Kidney epithelial cell (primary cell): ENCODE data around the gene LCE1A. TPM values are rescaled to one million over a fixed set of nuclear protein-coding genes. Genes with fewer than 3 reads are reported as not detected.
A peak's percentile ranks its signal among the peaks of the same experiment; 100 is the strongest.

Experiments
- DNase-seq: peaks from one replicate; pipeline ENCODE4 v3.0.0-alpha.2; 2010; ENCODE audit warnings: low read depth
- H3K27me3 ChIP-seq: 2 replicates; pipeline ENCODE4 v1.6.0; 2011; ENCODE audit warnings: low read length; ENCODE audit not compliant: control insufficient read depth, insufficient read depth
- H3K36me3 ChIP-seq: 2 replicates; pipeline ENCODE4 v1.5.1; 2011; ENCODE audit warnings: low read length; ENCODE audit not compliant: control insufficient read depth, insufficient read depth
- H3K4me3 ChIP-seq: 2 replicates; pipeline ENCODE4 v1.5.1; 2011; ENCODE audit warnings: low read depth, mild to moderate bottlenecking, control low read depth, low read length
- total RNA-seq: library from RNA; depleted of rRNA; stranded (reverse); fragments of >200 nt; gene quantifications from 2 replicates; pipeline ENCODE4 v1.2.3, GENCODE V29; 2015
- TF ChIP-seq, protein P1 (sequence below): IDR thresholded peaks from 2 replicates; pipeline ENCODE4 v1.5.1; 2011; ENCODE audit warnings: mild to moderate bottlenecking, moderate library complexity, low read length, control low read depth, inconsistent platforms; ENCODE audit not compliant: insufficient read depth, poor library complexity, severe bottlenecking

The LCE1A gene
- total RNA-seq, 1 donor from 2014 or later = not detected

DNA sequence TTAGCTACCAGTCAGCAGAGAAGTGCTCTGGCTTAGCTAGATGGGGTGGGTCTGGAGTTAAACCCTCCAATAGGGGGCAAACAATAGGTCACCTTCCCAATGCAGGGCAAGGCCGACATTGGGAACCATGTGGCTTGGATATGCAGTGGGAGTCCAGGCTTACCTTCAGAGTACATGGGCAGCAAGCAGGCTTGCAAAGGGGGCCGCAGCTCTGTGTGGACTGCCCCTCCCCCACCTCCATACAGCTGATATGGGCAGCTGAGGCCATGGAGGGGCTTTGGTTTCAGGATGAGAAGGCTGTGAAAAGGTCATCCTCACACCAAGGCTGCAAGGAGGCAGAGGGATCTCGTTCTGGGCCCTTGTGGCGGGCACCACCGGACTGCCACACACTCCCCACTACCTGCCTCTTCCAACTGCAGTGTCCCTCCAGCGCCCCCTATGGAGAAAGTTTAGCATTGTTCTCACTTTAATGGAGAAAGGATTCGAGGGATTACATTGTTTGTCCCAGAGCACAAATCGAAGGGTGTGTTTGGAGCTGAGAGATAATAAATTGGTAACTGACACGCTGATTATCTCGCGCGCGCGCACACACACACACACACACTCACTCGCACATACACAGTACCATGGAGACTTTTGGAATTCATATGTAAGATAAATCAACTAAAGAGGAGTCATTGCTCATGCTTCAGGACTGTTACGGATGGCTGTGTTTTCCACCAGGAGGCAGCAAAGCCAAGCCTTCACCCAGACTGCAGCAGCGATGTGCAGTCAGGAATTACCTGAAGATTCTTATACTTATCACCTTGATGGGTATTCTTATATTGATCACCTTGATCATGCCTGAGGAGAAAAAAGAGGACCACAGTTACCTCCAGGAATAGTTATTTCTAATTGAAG, 43.8 kb downstream of the LCE1A start:
- TF ChIP-seq, protein P1, sequence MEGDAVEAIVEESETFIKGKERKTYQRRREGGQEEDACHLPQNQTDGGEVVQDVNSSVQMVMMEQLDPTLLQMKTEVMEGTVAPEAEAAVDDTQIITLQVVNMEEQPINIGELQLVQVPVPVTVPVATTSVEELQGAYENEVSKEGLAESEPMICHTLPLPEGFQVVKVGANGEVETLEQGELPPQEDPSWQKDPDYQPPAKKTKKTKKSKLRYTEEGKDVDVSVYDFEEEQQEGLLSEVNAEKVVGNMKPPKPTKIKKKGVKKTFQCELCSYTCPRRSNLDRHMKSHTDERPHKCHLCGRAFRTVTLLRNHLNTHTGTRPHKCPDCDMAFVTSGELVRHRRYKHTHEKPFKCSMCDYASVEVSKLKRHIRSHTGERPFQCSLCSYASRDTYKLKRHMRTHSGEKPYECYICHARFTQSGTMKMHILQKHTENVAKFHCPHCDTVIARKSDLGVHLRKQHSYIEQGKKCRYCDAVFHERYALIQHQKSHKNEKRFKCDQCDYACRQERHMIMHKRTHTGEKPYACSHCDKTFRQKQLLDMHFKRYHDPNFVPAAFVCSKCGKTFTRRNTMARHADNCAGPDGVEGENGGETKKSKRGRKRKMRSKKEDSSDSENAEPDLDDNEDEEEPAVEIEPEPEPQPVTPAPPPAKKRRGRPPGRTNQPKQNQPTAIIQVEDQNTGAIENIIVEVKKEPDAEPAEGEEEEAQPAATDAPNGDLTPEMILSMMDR = peak; percentile 16
- H3K4me3 ChIP-seq = no peak overlapping the region
- H3K27me3 ChIP-seq = no peaks in the 10 kb centered on the region
- DNase-seq = no peak
- H3K36me3 ChIP-seq = no peaks in the 10 kb centered on the region

DNA sequence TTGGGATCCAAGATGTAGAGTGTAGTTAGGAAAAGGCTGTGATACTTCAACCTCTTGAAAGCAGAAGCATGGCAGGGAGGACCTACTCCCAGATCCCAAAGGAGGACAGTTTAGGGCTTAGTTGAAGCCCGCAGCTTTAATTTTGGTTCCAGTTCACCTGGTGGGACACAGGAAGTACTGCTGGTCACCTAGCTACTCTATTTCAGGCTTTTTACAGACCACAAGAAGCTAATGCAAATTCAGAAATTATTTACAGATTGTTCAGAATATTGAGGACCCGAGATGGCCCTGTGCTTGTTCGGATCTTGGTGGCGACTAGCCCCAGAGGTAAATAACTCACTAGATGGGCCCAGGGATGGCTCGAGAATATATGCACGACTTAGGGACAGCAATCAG, 44.5 kb downstream of the LCE1A start:
- DNase-seq = no peak
- Histone ChIP-seq H3K27me3 (no peaks in the 10 kb centered on the region), H3K36me3 (no peaks in the 10 kb centered on the region), H3K4me3 (no peak overlapping the region)
- TF ChIP-seq, protein P1 = no peak

DNA sequence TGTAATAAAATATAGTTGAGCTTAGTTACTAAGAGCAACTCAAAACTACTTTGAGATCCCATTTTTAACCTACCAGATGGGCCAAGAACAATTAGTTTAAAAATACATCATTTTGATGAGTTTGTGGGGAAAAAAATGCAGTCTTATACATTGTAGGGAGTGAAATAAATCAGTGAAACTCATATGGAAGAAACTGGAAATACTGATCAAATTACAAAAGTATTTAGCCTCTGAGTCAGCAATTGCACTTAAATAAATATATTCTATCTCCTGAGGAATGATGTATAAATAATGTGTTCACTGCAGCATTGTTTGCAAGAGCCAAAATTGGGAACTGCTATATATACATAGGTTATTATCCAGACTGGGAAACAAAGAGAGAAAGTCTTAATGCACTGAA, 46.2 kb downstream of the LCE1A start:
- no peak for DNase-seq
- Histone ChIP-seq H3K36me3 (no peaks in the 10 kb centered on the region), H3K27me3 (no peaks in the 10 kb centered on the region), H3K4me3 (no peak overlapping the region)
- TF ChIP-seq, protein P1 = no peak

DNA sequence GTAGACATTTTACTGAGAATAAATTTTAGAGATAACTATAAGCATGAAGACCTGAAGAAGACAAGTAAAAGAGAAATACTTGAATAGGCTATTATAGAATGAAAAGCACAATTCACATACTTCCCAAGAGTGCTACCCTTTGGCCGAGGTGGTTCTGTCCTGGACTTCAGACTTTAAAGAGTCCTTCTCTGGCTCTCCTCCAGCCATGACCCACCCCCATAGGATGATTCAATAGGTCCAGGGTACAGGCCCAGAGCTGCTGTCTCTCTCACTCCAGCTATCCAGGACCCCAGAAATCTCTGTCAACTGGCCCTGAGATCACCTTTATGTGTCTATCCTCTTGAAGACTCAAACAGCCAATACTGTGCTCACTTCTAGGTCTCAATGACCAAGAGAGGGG, 49.6 kb downstream of the LCE1A start:
- Histone ChIP-seq H3K36me3 (no peaks in the 10 kb centered on the region), H3K27me3 (no peaks in the 10 kb centered on the region), H3K4me3 (no peak overlapping the region)
- TF ChIP-seq, protein P1 = no peak
- no peak for DNase-seq

Other genes with a start within 250 kb of the LCE1A start
- gene LCE3D, start 247.0 kb upstream of the LCE1A start, total RNA-seq = not detected in 2 replicates
- not detected in 2 replicates for gene LCE3C, start 227.2 kb upstream of the LCE1A start, total RNA-seq
- gene LCE3B, start 213.7 kb upstream of the LCE1A start, total RNA-seq = not detected in 2 replicates
- not detected in 2 replicates for gene LCE3A, start 204.4 kb upstream of the LCE1A start, total RNA-seq
- gene LCE2D, start 164.1 kb upstream of the LCE1A start, total RNA-seq = not detected in 2 replicates
- not detected in 2 replicates for gene LCE2C, start 152.2 kb upstream of the LCE1A start, total RNA-seq
- gene LCE2B, start 141.3 kb upstream of the LCE1A start, total RNA-seq = not detected in 2 replicates
- not detected in 2 replicates for gene LCE2A, start 129.1 kb upstream of the LCE1A start, total RNA-seq
- gene LCE4A, start 119.3 kb upstream of the LCE1A start, total RNA-seq = not detected in 2 replicates
- not detected in 2 replicates for gene KPRP, start 69.4 kb upstream of the LCE1A start, total RNA-seq
- not detected in 2 replicates for gene LCE1F, start 52.3 kb upstream of the LCE1A start, total RNA-seq
- gene LCE1E, start 41.2 kb upstream of the LCE1A start, total RNA-seq = not detected in 2 replicates
- gene LCE1D, start 30.8 kb upstream of the LCE1A start, total RNA-seq = not detected in 2 replicates
- gene LCE1C, start 20.8 kb upstream of the LCE1A start, total RNA-seq = not detected in 2 replicates
- not detected in 2 replicates for gene LCE1B, start 15.5 kb upstream of the LCE1A start, total RNA-seq
- not detected in 2 replicates for gene LCE6A, start 15.4 kb downstream of the LCE1A start, total RNA-seq
- gene LCE7A, start 32.5 kb downstream of the LCE1A start, total RNA-seq = not detected in 2 replicates
- gene SMCP, start 50.8 kb downstream of the LCE1A start, total RNA-seq = not detected in 2 replicates
- gene IVL, start 81.1 kb downstream of the LCE1A start, total RNA-seq = 1.2 and 2.3 TPM in 2 replicates
- not detected in 2 replicates for gene SPRR5, start 119.7 kb downstream of the LCE1A start, total RNA-seq
- not detected in 2 replicates for gene SPRR4, start 143.2 kb downstream of the LCE1A start, total RNA-seq
- gene SPRR1A, start 156.6 kb downstream of the LCE1A start, total RNA-seq = not detected in 2 replicates
- gene SPRR3, start 174.3 kb downstream of the LCE1A start, total RNA-seq = 1.1 TPM in 1 of 2 replicates, not detected in the other
- gene SPRR1B, start 203.7 kb downstream of the LCE1A start, total RNA-seq = 0.63 TPM in 1 of 2 replicates, not detected in the other
- gene SPRR2D, start 213.6 kb downstream of the LCE1A start, total RNA-seq = 2.4 and 8.0 TPM in 2 replicates
- 1.0 and 3.9 TPM in 2 replicates for gene SPRR2A, start 230.0 kb downstream of the LCE1A start, total RNA-seq
- not detected in 2 replicates for gene SPRR2B, start 244.1 kb downstream of the LCE1A start, total RNA-seq